GM18870 (cell line): ENCODE measurements around the gene MRFAP1.
"Not testable (repeated sequence)": the region's sequence is repeated elsewhere in the genome, so short reads cannot be mapped to it uniquely, and the experiment has no call there.

ENCODE experiments used
- ATAC-seq: cut with Tn5 transposase; IDR thresholded peaks from one replicate; pipeline ENCODE4 v1.9.1; 2021; ENCODE audit warnings: moderate library complexity; ENCODE audit not compliant: unreplicated experiment

MRFAP1 gene

DNA sequence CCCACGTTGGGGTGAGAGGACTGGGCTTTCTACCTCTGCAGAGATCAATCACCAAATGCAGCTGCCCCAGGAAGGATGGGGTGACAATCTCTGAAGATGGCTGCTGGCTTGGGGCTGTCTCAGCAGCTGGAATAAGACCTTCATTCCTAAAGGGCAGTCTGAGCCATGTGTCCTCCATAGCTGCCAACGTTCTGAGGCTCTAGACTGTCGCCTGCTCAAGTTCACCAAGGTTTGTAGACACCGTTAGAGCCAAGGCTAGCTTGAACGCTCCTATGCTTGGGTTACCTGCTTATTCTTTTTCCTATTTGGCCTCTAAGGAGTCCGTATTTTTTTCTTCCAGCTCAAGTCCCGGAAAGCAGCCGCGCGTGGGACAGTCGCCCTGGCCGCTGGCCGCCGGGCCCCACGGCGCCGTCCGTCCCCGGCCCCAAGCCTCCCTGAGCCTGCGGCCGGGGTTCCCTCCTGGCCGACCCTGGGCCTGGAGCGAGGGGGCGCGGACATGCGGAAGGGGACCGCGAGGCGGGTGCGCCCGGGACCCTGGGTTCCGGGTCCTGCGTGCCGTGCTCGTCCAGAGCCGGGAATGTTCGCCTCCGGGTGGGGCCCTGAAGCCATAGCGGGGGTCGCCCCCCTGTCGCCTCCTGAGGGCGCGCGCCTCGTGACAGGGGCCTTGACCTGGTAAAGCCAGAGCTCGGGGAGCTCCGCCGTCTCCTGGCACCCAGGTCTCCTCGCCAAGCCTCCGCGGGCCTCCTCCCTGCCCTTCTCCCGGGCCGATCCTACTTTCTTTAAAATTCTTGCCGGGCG is 23.3 kb downstream of the MRFAP1 start:
- ATAC-seq, result no peak

DNA sequence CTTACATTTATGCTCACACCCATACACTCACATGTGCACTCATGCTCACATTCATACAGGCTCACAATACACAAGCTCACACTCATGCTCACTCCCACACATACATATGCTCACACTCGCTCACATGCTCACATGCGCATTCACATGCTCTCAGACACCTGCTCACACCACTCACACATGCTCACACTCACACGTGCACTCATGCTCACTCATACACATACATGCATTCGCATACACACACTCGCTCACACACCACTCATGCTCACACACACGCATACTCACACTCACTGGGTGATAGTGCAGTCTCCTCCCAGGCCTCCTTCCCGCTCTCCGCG is 24.8 kb downstream of the MRFAP1 start:
- ATAC-seq, result no peak

DNA sequence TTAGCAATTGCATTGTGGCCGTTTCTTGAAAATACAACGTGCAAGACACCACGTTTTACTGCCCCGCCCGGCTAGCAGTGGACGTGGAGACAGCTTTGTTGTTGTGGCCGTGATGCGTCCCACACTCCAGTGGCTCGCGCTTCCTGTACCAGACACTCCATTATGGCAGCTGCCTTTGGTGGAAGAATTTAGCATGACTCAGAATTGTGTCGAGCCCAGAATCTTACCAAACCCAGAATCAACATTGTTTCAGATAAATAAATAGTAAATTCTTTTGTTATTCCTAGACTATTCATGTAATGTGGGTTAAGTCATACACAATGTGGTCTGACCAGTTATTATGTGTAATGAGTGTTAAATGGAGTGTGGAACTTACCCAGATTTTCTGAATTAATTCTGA is 27.9 kb downstream of the MRFAP1 start:
- ATAC-seq, result no peak

DNA sequence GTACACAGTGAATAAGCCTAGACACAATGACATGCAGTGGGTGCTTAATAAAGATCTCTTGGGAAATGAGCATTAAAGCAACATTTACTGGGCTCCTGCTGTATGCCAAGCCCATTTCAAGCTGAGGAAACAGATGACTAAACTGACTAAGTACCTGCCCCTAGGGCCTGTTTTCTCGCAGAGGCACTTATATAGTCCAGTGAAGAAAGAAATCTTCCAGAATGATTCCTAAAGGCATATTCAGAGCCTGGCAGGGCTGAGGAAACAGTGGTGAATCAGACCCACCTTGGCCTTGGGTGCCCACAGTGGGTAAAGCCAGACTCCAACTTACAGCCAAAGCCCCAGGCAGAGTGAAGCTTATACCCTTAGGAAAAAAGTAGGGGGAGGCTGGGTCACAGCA is 31.2 kb downstream of the MRFAP1 start:
- no peak for ATAC-seq

DNA sequence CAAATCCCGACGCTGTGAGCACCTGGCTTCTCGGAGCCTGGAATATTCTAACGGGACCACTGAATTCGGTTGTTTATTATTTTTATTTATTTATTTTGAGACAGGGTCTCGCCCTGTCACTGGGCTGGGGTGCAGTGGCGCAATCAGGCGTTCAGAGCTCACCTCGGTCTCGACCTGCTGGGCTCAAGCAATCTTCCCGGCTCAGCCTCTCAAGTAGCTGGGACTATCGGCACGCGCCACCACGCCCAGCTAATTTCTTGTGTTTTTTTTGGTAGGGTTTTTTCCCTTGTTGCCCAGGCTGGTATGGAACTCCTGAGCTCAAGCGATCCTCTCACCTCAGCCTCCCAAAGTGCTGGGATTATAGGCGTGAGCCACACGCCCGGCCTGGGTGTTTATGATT is 31.6 kb downstream of the MRFAP1 start:
- ATAC-seq, result no peak

DNA sequence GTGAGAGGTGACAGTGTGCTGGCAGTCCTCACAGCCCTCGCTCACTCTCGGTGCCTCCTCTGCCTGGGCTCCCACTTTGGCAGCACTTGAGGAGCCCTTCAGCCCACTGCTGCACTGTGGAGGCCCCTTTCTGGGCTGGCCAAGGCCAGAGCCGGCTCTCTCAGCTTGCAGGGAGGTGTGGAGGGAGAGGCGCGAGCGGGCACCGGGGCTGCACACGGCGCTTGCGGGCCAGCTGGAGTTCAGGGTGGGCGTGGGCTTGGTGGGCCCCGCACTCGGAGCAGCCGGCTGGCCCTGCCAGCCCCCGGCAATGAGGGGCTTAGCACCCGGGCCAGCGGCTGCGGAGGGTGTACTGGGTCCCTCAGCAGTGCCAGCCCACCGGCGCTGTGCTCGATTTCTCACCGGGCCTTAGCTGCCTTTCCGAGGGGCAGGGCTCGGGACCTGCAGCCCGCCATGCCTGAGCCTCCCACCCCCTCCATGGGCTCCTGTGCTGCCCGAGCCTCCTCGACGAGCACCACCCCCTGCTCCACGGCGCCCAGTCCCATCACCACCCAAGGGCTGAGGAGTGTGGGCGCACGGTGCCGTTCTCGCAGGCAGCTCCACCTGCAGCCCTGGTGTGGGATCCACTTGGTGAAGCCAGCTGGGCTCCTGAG is 32.2 kb downstream of the MRFAP1 start:
- not testable (repeated sequence) for ATAC-seq

DNA sequence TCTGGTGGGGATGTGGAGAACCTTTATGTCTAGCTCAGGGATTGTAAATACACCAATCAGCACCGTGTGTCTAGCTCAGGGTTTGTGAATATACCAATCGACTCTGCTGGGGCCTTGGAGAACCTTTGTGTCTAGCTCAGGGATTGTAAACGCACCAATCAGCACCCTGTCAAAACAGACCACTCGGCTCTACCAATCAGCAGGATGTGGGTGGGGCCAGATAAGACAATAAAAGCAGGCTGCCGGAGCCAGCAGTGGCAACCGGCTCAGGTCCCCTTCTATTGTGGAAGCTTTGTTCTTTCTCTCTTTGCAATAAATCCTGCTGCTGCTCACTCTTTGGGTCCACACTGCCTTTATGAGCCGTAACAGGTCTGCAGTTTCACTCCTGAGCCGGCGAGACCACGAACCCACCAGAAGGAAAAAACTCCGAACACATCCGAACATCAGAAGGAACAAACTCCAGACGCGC is 32.7 kb downstream of the MRFAP1 start:
- not testable (repeated sequence) for ATAC-seq

DNA sequence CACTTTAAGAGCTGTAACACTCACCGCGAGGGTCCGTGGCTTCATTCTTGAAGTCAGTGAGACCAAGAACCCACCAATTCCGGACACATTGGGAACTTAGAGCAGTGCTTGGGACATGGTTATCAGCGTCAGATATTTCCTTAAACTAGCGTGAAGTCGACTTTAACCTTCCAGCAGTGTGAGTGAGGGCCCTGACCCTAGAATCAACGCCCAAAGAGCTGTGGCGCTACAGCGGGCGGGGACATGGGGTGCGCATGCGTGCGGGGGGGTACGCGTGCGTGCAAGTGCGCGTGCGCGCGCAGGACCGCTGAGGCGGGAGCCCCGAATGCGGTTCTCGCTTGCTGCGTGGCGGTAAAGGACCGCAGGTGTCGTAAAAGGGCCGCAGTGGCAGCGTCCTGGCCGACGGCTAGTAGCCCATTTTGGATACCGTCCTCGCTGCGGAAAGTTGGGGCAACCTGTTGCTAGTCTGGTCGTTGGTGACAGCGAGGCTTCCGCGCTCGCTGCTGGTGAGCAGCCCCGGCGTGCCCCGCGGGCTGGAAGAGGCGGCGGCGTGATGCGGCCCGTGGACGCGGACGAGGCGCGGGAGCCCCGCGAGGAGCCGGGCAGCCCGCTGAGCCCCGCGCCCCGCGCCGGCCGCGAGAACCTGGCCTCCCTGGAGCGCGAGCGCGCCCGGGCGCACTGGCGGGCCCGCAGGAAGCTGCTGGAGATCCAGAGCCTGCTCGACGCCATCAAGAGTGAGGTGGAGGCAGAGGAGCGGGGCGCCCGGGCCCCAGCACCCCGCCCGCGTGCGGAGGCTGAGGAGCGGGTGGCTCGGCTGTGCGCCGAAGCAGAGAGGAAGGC is 33.4 kb downstream of the MRFAP1 start:
- ATAC-seq, result peak; percentile 68

DNA sequence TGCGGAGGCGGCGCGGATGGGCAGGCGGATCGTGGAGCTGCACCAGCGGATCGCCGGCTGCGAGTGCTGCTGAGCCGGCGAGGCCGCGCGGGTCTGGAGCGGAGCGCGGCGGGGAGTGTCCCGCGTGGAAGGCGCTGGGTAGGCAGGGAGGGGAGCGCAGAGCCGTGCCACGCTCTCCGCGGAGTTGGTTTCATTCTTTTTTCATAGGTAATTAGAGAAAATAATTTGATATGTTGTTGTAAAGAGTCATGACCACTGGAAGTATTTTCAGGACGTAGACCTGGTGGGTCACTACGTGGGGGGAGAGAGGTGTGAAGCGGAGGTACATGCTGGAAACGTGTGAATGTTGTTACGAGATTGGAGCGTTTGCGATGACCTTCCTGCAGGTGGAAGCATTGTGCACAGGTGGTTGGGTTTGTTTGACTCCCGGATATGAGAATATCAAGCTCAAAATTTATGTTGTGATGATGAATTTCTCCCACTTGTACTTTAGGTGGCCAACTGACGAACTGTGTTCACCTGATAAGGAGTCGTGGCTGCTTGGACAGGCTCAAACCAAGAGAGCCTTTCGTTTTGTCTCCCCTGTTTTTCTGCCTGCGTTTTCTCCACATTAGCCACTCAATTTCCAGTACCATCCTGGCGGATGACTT is 34.1 kb downstream of the MRFAP1 start:
- peak; percentile 37 for ATAC-seq

DNA sequence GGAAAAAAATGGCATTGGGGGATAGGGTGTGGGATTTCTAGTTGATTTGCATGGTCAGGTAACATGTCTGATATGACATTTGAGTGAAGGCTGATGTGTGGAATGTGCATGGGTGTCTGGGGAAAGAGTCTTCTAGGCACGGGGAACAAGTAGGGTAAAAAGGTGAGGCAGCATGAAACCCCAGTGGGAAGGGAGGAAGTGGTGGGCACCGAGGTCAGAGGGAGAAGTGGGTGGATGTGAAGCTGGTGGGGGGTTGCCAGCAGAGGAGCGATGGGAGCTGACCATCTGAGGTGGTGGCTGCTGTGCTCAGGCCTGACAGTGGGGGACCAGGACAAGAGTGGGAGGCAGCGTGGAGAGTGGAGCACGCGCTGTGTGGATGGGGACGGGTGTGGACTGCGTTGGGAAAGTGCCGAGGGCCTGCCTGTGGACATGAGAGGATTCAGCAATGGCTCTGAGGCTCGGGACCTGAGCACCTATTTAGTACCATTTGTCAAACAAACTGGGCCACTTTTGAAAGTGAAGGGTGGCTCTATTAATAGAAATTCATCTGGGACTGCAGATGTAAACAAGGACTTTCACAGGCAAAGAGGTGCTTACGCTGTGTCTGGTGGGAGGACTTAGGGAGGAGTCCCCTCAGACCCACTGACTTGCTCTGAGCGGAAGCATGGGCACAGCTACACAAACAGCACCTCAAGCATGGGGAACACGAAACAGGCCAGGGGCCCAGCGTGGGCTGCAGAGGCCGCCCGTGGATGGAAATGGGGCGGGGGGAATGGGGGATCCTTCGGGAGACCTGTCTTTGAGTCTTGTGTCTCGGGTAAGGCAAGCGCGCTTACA is 36.5 kb downstream of the MRFAP1 start:
- ATAC-seq, result no peak

DNA sequence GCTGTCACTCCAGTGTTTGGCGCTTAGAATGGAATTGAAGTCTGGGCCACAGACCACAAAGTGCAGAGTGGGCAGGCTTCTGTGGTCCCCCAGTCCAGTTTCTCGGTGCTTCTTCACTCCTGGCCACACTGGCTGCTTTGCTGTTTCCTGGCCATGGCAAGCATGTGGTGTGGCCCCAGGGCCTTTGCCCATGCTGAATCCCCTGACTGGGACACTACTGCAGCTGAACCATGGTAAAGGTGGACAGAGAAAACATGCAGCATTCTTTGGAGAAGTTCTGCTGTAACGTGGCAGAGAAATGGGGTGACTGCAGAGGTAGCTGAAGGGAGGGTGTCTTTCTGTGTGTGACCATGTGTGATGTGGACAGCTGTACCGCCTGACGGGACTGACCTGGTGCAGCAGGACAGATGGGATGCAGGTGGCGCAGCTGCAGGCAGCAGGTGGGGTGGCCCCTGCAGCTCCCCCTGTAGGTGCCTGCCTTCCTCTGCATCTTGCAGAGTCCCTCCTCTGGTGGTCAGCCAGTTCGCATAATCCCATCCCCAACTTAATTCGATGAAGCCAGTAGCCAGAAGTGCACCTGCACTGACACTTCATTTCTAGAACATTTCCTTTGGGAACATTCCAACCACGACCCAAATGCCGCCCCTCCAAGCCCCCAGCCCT is 40.0 kb downstream of the MRFAP1 start:
- ATAC-seq, result no peak

DNA sequence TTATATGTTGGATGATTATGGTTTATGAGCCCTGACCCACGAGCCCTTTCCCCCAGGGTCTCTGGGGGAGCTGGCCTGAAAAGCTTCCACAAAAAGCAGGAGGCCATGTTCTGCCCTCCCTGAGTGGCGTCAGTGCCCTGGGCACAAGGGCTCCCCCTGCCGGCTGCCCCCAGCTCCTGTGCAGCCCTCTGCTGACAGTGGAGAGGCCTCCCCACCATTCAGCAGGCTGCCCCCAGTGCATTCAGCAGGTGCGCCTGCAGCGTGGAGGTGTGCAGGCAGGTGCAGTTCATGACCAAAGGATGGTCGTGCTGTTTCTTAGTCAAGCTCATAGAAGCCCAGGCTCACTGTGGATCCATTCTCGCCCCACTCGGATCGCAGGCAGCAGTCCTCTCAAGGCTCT is 40.7 kb downstream of the MRFAP1 start:
- no peak for ATAC-seq

DNA sequence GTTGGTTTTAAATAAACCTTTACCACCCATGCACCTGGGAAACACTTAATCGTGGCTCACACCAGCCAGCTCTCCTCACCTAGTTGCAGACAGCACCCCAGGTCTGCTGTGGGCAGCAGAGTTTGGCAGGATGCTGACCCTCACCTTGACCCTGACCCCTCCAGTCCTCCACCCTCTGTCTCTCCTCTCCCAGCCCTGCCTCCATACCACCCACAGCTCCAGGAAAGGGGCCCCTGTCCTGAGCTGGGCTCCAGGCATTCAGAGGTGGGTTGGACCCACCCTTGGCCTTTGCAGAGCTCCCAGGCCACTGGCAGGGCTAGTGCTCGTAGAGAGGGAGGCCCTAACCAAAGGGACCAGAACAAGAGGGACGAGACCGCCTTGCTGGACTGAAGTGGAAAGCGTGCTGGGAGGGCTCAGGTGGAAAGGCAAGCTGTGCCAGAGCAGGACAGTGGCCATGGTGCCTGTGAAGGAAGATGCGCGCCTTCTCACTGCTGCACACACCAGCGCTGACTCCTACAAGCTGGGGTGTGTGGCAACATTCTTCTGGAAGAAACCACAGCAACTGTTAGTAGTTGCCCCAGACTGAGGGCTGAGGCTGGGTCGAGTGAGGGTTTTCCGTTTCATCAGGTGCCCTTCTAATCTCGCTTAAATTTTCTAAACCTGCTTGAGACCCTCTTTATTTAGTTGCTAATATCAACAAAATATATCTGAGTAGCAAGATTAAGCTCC is 42.5 kb downstream of the MRFAP1 start:
- no peak for ATAC-seq

DNA sequence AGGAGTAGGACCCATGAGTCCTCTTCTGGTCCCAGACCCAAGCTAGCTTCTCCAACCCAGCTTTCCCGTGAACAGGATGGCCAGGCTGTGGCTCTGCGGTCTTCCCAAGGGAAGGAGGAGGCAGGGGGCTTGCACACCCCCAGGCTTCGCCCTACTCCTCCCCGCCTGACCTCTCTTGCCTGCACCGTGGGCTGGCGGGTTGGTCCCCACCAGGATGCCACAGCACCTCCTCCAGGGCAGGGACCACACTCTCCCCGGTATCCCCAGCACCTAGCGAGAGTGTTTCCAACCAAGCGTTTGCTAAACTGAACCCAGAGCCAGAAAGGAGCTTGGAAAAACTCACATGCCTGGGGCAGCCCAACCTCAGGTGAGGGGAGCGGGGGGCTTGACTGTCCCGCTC is 44.2 kb downstream of the MRFAP1 start:
- ATAC-seq, result no peak

DNA sequence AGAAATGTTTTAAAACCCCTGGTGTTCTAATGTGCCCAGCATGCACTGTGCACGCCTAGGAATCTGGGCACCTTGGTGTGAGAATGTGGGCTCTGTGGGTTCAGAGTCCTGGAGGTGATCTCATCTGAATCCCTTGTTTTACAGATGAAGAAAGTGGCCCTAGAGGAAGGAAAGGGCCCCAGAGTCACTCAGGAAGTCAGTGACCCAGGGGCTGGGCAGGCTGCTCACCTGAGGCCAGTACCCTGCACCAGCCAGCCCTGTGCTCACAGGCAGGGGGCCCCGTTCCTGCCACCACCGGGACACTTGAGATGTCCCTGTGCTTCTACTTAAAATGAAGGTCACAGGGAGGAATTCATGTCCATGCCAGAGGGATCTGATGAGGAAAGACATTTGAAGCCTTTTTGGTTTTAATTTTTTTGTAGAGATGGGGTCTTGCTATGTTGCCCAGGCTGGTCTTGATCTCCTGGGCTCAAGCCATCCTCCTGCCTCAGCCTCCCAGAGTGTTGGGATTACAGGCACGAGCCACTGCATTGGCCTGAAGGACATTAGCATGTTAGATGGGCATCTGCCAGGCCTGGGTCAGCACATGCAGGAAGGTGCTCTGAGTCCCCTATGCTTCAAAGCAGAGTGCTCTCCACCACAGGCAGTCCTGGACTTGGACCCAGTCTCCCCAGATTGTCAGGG is 45.8 kb downstream of the MRFAP1 start:
- ATAC-seq, result no peak

DNA sequence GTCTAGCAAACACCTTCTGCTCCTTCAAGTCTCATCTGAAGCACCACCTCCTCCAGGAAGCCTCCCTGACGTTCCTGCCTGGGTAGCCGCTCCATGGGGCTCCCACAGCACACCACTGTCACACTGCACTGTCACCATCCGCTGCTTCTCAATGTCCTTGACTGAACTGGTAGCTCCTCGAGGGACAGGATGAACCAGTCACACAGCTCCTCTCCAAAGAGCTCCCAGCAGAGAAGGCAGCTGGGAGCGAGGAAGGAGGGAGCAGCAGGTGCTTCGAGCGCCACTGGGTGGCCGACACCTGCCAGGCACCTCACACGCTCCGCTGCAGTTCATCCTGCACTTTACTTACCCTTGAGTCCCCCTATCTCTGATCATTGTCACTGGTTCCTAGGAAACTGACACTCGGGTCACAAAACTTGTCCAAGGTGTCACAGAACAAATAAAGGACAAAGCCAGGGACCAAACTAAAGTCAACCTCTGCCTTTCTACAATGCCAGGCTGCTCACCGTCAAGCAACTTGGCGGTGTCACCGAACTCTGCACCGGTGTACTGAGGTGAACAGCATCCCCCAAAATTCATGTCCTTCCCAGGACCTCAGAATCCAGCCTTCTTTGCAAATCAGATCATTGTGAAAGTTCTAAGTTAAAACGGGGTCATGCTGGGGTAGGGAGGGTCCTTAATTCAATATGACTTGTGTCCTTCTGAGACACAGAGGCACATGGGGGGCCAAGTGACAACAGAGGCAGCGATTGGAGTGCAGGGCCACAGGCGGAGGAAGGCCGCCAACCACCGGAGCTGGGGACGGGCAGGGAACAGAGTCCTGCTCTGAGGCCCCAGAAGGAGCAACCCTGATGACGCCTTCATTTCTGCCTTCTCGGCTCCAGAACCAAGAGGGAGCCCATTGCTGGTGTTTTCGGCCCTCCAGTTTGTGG is 47.7 kb downstream of the MRFAP1 start:
- ATAC-seq, result no peak

DNA sequence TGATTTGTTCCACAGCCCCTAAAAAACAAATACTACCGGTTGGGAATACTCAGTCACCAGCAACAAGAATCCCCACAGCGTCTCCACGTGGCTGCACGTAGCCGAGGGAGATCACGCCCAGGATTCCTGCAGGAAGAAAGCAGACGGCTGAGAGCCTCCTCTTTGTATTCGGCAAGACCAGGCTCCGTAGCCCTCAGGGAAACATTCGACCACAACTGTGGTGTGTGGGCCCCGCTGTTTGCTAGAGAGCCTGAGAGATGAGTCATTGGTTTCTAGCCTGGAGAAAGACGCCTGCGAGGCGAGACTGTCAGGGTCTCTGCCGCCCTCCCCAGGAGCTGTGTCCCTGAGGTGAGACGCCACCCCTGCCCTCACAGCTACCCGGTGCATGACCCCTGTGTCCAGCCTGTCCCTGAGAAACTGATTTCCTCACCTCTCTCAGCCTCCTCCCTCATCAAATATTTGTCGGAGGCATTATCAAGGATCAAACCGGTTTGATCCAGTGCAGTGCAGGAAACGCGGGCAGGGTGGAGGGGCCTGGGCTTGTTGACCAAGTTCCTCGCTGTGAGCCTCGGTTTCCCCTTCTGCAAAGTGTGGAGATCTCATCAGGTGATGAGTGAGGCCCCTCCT is 48.5 kb downstream of the MRFAP1 start:
- no peak for ATAC-seq
